Epithelial cell of proximal tubule (primary cell): ENCODE measurements around the gene CTU2. TPM values are rescaled to one million over a fixed set of nuclear protein-coding genes. Genes with fewer than 3 reads are reported as not detected.
A peak's percentile ranks its signal among the peaks of the same experiment; 100 is the strongest.

Experiments
- DNase-seq: peaks from one replicate; pipeline ENCODE4 v3.0.0-alpha.2; 2011; ENCODE audit warnings: low read depth
- H3K4me3 ChIP-seq: 2 replicates; pipeline ENCODE4 v1.5.1; 2011; ENCODE audit warnings: low read depth, mild to moderate bottlenecking, low read length
- total RNA-seq: library from RNA; depleted of rRNA; stranded (reverse); fragments of >200 nt; gene quantifications from 2 replicates; pipeline ENCODE4 v1.2.3, GENCODE V29; 2015
- TF ChIP-seq, protein P1 (sequence below): conservative IDR thresholded peaks from 2 replicates; pipeline ENCODE4 v1.5.1; 2012; ENCODE audit warnings: low read depth, mild to moderate bottlenecking, low read length

The CTU2 gene
- total RNA-seq, 1 donor from 2014 or later, result 9.3 TPM

DNA sequence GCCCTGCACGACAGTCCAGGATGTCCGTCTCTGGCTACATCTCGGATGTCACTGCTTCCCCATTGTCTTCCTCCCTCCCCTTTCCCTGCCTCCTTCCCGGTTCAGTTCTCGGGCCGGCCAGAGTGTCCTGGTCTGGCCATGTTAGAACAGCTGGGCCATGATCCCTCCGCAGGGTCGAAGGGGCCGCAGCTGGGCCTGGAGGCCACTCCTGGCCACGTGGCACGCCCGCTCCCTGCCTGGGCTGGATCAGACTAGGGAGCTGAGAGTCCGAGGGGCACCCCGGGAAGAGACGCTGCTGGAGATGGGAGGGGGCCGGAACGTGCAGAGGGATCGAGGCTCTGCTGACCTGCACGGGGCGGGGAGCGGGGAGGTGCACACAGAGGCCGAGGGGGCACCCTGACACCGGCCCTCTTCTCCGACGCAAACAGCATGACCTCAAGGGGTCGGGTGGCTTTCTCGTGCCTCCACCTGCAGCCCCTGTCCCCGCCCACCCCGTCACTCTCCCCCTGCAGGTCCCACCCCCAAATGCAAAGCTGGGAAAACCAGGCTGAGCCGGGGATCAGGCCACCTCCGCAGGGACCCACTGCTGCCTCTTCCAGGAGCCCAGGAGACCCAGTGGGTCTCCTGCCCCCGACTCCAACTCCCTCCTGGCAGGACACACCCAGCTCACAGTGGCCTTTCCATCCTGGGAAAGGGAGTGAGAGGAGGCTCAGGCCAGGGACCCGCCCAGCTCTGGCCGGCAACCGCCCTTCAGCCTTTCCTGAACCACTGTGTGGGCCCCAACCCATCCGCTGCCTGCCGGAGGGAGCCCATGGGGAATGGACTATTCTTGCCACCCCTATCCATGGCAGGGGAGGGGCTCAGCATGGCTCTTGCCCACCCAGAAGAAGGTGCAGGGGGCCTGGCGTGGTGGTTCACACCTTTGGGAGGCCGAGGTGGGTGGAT, 38.5 kb downstream of the CTU2 start:
- DNase-seq, result no peak
- no peak overlapping the region for H3K4me3 ChIP-seq
- TF ChIP-seq, protein P1, sequence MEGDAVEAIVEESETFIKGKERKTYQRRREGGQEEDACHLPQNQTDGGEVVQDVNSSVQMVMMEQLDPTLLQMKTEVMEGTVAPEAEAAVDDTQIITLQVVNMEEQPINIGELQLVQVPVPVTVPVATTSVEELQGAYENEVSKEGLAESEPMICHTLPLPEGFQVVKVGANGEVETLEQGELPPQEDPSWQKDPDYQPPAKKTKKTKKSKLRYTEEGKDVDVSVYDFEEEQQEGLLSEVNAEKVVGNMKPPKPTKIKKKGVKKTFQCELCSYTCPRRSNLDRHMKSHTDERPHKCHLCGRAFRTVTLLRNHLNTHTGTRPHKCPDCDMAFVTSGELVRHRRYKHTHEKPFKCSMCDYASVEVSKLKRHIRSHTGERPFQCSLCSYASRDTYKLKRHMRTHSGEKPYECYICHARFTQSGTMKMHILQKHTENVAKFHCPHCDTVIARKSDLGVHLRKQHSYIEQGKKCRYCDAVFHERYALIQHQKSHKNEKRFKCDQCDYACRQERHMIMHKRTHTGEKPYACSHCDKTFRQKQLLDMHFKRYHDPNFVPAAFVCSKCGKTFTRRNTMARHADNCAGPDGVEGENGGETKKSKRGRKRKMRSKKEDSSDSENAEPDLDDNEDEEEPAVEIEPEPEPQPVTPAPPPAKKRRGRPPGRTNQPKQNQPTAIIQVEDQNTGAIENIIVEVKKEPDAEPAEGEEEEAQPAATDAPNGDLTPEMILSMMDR, result no peak

DNA sequence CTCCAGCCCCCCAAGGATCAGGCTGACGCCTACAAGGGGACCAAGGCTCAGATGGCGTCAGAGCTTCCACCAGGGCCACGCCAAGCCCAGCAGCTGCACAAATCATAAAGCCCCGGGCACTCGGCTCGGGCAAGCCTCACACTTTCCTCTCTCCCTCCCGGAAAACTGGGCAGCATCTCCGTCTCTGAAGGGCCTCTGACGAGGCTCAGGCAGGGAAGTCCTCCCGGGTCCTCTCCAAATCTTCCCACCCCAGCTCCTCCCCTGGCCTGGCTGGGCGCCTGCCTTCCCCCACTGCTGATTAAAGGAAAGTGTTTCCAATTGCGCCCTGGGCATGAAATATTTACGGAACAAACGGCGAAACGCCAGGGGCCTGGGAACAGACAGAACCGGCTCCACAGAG, 40.2 kb downstream of the CTU2 start:
- DNase-seq, result no peak
- TF ChIP-seq, protein P1, result no peak
- H3K4me3 ChIP-seq, result no peak overlapping the region

DNA sequence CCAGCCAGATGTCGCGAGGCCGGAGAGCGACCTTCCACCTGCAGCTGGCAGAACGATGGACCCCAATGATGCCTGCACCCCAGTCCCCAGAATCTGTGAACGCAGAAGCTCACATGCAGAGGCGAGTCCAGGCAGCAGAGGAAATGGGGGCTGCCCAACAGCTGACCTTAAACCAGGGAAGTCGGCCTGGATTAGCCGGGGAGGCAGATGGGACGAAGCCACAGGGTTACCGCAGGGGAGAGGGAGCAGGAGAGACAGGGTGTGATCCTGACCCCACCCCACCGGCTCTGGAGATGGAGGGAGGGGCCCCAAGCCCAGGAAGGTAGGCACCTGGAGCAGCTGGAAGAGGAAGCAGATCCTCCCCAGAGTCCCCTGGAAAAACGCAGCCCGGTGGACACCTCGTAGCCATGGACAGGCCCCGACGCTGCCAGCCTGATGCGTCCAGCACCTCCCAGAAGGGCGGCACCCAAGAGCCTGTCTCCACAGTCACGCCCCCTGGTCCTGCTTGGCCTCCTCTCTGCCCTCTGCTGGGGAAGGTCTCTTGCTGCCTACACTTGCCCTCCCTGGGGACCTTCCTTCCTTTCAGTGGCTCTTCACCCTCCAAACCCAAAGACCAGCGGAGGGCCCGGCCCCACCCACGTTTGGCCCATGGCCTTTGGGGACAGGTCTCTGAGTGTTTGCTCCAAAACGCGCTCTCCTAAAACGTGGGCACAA, 41.4 kb downstream of the CTU2 start:
- DNase-seq, result no peak
- TF ChIP-seq, protein P1, result peak; percentile 42
- no peak overlapping the region for H3K4me3 ChIP-seq

DNA sequence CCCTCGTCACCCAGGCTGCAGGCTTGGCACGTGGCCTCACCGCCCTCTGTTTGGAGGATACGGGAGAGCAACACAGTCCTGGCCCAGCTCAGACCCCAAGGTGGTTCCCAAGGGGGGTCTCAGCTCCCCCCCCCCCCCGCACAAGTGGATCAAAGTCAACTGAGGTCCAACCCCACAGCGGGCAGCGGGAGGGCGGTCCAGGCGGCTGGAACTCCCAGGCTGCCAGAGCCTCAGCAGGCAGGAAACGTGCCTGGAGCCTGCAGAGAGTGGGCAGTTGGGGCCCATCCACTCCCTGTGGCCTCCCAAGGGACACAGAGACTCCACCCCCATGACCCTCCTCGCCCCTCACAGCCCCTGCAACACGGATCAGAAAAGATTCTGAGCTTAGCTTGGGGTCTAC, 42.1 kb downstream of the CTU2 start:
- no peak overlapping the region for H3K4me3 ChIP-seq
- TF ChIP-seq, protein P1, result no peak
- DNase-seq, result no peak

DNA sequence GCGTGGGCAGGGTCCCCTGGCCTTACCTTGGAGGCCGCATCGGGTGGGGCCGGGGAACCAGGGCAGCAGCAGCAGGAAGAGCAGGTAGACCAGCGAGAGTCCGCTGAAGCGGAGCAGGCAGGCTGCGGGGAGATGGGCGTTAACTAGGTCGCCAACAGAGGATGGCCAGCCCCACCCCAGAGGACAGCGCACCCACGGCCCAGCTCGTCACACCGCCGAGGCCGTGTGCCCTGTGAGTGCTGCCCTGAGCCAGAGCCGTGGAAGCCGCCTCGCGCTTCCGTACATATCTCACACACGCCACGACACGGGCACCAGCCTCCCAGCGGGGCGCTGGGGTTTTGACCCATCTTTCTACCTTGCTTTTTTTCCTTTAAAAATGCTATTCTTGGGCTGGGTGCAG, 43.1 kb downstream of the CTU2 start:
- TF ChIP-seq, protein P1, result no peak

DNA sequence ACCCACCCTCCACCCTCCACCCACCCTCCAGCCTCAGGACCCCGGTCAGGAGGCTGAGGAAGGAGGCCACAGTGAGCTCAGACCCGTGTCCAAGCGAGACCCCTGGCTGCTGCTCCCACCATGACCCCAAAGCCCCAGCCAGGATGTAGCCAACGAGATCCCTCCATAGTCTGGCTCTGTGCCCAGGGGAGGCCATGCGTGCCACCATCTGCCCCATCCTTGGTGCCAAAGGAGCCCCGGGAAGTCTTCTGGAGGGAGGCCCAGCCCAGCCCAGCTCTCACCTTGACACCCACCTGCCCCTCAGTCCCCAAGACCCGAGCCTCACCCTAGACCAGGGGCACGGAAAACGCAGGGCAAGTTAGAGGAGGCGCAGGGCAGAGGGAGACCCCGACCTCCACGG, 44.6 kb downstream of the CTU2 start:
- H3K4me3 ChIP-seq, result no peak overlapping the region
- TF ChIP-seq, protein P1, result no peak
- no peak for DNase-seq

More for the DNA sequence above, 43.1 kb downstream of the CTU2 start:
- DNase-seq, result no peak
- H3K4me3 ChIP-seq, result no peak overlapping the region
